GM21526 (cell line): ENCODE data around the gene MISP3.

ENCODE experiments used
- ATAC-seq: cut with Tn5 transposase; IDR thresholded peaks from one replicate; pipeline ENCODE4 v1.9.1; 2021; ENCODE audit warnings: moderate library complexity; ENCODE audit not compliant: unreplicated experiment, low FRiP score

The MISP3 gene

GRCh38 chr19:14053032-14053431 lies 19.6 kb upstream of the MISP3 start:
- ATAC-seq: no peak

GRCh38 chr19:14053500-14053899 lies 19.1 kb upstream of the MISP3 start:
- ATAC-seq: no peak

GRCh38 chr19:14054099-14054498 lies 18.5 kb upstream of the MISP3 start:
- no peak for ATAC-seq

- no peak for ATAC-seq
These were observed 17.9 kb upstream of the MISP3 start for GRCh38 chr19:14054721-14055120.

GRCh38 chr19:14055396-14055795 lies 17.2 kb upstream of the MISP3 start:
- ATAC-seq: no peak

- ATAC-seq: no peak
These were observed 16.4 kb upstream of the MISP3 start for GRCh38 chr19:14056069-14056666.

GRCh38 chr19:14056741-14057356 lies 15.7 kb upstream of the MISP3 start:
- ATAC-seq: no peak

GRCh38 chr19:14058182-14059092 lies 14.1 kb upstream of the MISP3 start:
- no peak for ATAC-seq

- no peak for ATAC-seq
These were observed 13.5 kb upstream of the MISP3 start for GRCh38 chr19:14059093-14059480.

- no peak for ATAC-seq
These were observed 12.9 kb upstream of the MISP3 start for GRCh38 chr19:14059652-14060155.

- no peak for ATAC-seq
These were observed 11.4 kb upstream of the MISP3 start for GRCh38 chr19:14061081-14061749.

- ATAC-seq: no peak
These were observed 10.6 kb upstream of the MISP3 start, which contains the start of gene PALM3 for GRCh38 chr19:14061751-14062557. Gene PALM3, minus strand, starts transcription at chr19:14062076. Its CDS starts 96 bp downstream, at chr19:14061980.

- ATAC-seq: no peak
These were observed 10.1 kb upstream of the MISP3 start for GRCh38 chr19:14062558-14062855.

- ATAC-seq: no peak
These were observed 9.5 kb upstream of the MISP3 start for GRCh38 chr19:14063105-14063504.

- no peak for ATAC-seq
These were observed 6.5 kb upstream of the MISP3 start for GRCh38 chr19:14066134-14066533.

GRCh38 chr19:14070268-14071050 lies 2.1 kb upstream of the MISP3 start:
- no peak for ATAC-seq

GRCh38 chr19:14073261-14073924 lies 807 bp downstream of the MISP3 start:
- ATAC-seq: peak; percentile 54

GRCh38 chr19:14073925-14074838 lies 1.6 kb downstream of the MISP3 start:
- no peak for ATAC-seq
